GM12872 (cell line): Measurements from ENCODE around the gene CDH20.

Source experiments
- TF ChIP-seq, protein P1 (sequence below): IDR thresholded peaks from 3 replicates; pipeline ENCODE4 v1.5.1; 2011; ENCODE audit warnings: low read depth, mild to moderate bottlenecking, low read length, moderate library complexity; ENCODE audit not compliant: insufficient read depth

The CDH20 gene

DNA sequence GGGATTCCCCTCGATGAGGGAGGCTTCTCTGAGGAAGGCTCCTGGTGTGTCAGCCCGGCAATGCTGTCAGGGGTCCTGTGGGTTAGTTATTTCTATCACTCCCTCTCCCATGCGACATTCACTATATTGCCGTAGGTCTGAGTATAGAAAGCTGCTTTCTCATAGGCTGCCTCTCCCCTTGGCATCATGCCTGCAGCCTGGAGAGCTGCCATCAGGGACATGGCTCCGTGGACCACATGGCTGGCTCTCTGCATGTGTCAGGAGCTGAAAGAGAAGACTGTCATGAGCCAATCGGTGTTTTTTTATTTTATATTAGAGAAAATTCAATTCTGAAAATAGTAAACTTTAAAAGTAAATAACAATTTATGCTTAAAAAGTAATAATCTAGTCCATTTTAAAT lies 198.0 kb downstream of the CDH20 start:
- TF ChIP-seq, protein P1, sequence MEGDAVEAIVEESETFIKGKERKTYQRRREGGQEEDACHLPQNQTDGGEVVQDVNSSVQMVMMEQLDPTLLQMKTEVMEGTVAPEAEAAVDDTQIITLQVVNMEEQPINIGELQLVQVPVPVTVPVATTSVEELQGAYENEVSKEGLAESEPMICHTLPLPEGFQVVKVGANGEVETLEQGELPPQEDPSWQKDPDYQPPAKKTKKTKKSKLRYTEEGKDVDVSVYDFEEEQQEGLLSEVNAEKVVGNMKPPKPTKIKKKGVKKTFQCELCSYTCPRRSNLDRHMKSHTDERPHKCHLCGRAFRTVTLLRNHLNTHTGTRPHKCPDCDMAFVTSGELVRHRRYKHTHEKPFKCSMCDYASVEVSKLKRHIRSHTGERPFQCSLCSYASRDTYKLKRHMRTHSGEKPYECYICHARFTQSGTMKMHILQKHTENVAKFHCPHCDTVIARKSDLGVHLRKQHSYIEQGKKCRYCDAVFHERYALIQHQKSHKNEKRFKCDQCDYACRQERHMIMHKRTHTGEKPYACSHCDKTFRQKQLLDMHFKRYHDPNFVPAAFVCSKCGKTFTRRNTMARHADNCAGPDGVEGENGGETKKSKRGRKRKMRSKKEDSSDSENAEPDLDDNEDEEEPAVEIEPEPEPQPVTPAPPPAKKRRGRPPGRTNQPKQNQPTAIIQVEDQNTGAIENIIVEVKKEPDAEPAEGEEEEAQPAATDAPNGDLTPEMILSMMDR, result no peak

DNA sequence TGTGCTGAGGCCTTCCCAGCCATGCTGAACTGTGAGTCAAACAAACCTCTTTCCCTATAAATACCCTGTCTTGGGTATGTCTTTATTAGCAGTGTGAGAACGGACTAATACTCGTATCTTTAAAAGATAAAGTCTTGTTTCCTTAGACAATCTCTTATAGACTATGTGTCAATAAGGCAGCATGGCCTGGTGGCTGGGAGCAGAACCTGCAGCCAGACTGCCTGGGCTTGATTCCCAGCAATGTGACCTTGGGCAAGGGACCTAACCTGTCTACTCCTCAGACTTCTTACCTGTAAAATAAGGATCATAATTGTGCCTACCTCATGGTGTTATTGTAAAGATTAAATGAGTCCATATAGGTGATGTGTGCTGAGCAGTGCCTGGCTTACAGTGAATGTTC lies 198.7 kb downstream of the CDH20 start:
- TF ChIP-seq, protein P1, result no peak

DNA sequence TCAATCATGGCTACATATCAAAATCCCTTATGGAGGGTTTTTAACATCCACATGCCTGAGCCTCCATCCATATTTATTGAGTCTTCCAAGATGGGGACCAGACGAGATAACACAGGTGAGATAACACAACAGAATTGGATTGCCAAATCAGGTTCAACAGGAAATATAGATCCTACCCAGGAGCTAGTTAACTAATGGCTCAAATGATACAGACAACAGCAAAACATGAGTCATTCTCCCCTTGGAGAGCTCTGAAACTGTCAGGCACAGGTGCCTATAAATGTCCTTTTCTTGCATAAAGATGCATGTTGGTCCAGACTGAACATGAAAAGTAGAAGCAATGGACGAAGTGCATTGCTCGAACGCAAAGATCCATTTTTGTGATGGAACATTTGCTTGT lies 202.2 kb downstream of the CDH20 start:
- TF ChIP-seq, protein P1, result no peak

DNA sequence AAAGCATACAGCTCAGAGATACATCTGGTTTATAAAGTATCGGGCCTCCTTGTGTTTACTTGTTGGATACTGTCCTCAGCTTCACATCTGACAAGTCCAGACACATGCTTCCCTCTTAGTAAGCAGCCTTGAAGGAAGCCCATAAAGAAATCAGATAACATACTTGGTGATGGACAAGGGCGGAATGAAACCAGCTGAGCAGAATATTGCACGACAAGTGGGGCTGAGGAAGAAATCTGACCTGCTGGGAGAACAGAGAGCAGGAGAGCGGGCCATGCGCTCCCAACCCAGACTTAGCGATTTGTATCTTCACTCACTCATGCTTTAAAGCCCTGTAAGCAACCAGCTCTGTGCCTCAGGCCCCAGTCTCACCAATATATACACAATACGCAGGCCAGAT lies 208.4 kb downstream of the CDH20 start:
- TF ChIP-seq, protein P1, result no peak

DNA sequence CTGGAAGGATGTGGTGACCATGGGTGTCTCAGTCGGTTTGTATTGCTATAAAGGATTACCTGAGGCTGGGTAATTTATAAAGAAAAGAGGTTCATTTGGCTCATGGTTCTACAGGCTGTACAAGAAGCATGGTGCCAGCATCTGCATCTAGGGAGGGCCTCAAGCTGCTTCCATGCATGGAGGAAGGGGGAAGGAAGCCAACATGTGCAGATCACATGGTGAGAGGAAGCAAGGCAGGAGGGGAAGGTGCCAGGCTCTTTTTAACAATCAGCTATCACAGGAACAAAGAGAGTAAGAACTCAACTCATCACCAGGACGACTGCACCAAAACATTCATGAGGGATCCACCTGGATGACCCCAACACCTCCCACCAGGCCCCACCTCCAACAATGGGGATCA lies 209.4 kb downstream of the CDH20 start:
- TF ChIP-seq, protein P1, result no peak

DNA sequence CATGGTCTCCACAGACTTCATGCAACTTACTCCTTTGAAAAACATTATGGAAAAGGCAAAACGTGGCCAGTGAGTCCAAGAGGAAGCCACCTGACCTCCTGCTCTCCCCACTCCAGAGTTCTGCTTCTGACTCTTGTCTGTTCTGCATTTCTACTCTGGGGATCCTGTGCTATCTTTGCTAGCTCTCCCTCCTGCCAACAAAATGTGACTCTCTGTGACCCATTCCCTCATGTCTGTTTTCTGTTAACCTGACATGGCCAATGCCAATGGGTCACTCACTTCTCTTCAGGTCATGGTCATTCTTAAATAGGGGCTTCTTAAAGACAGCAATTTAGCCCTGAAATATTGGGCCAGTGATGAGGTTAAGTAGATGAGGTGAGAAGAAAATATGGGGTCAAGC lies 210.3 kb downstream of the CDH20 start:
- TF ChIP-seq, protein P1, result no peak

DNA sequence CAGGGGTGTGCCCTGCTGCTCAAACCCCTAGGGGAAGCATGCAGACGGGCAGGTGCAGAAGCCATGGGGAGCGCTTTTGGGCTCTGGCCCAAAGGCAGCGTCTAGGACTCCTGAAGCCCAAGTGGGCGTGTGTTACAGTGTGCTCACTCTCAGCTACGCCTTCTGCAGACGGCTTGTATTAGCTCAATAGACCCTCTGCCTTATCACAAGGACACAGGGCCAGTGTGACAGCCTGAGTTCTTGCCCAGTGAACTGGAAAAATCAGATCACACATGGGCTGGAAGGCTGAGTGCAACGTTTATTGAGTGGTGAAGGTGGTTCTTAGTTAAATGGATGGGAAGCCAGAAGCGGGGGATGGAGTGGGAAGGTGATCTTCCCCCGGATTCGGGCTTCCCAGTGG lies 210.9 kb downstream of the CDH20 start:
- TF ChIP-seq, protein P1, result no peak
